Astrocyte (in vitro differentiated cells and primary cell): Measurements from ENCODE around the gene ADGRA3. TPM values are rescaled to one million over a fixed set of nuclear protein-coding genes. Genes with fewer than 3 reads are reported as not detected.
"Not testable (repeated sequence)": the region's sequence is repeated elsewhere in the genome, so short reads cannot be mapped to it uniquely, and the experiment has no call there.

Source experiments
- DNase-seq: peaks from one replicate; pipeline ENCODE4 v3.0.0-alpha.2; 2010; ENCODE audit warnings: low read depth
- FAIRE-seq: peaks from 2 replicates; lab custom pipeline; 2011; peaks lifted over from hg19 to GRCh38; lab: Jason Lieb, UNC
- H2AFZ ChIP-seq: 2 replicates; pipeline ENCODE4 v1.6.0; 2012; ENCODE audit warnings: low read depth, low read length, inconsistent platforms
- H3K27ac ChIP-seq: 2 replicates; pipeline ENCODE4 v1.5.1; 2011; ENCODE audit warnings: low read depth, low read length, inconsistent platforms
- H3K27me3 ChIP-seq: 2 replicates; pipeline ENCODE4 v1.6.0; 2011; ENCODE audit warnings: low read length, inconsistent platforms; ENCODE audit not compliant: insufficient read depth
- H3K36me3 ChIP-seq: 2 replicates; pipeline ENCODE4 v1.5.1; 2011; ENCODE audit warnings: low read length, inconsistent platforms; ENCODE audit not compliant: insufficient read depth
- H3K4me1 ChIP-seq: 2 replicates; pipeline ENCODE4 v1.5.1; 2011; ENCODE audit warnings: low read length, inconsistent platforms; ENCODE audit not compliant: insufficient read depth
- H3K4me2 ChIP-seq: 2 replicates; pipeline ENCODE4 v1.6.0; 2012; ENCODE audit warnings: low read length, inconsistent platforms
- H3K4me3 ChIP-seq: 2 replicates; pipeline ENCODE4 v1.5.1; 2011; ENCODE audit warnings: low read depth, mild to moderate bottlenecking, low read length, inconsistent platforms; ENCODE audit not compliant: insufficient read depth
- H3K79me2 ChIP-seq: 2 replicates; pipeline ENCODE4 v1.6.0; 2012; ENCODE audit warnings: mild to moderate bottlenecking, low read length, inconsistent platforms; ENCODE audit not compliant: insufficient read depth
- H3K9ac ChIP-seq: 2 replicates; pipeline ENCODE4 v1.6.0; 2012; ENCODE audit warnings: mild to moderate bottlenecking, low read length, inconsistent platforms
- H3K9me3 ChIP-seq: 2 replicates; pipeline ENCODE4 v1.5.1; 2012; ENCODE audit warnings: low read depth, mild to moderate bottlenecking, low read length, inconsistent platforms; ENCODE audit not compliant: insufficient read depth
- H4K20me1 ChIP-seq: 2 replicates; pipeline ENCODE4 v1.6.0; 2012; ENCODE audit warnings: low read length, inconsistent platforms; ENCODE audit not compliant: insufficient read depth
- H3K27ac Mint-ChIP-seq: one replicate; pipeline ENCODE4 v1.8.0; 2021; ENCODE audit warnings: mild to moderate bottlenecking, mixed read lengths; ENCODE audit not compliant: unreplicated experiment
- H3K27me3 Mint-ChIP-seq: one replicate; pipeline ENCODE4 v1.8.0; 2021; ENCODE audit warnings: low read depth, mixed read lengths; ENCODE audit not compliant: unreplicated experiment
- H3K36me3 Mint-ChIP-seq: one replicate; pipeline ENCODE4 v1.8.0; 2021; ENCODE audit warnings: low read depth, mixed read lengths; ENCODE audit not compliant: unreplicated experiment
- H3K4me1 Mint-ChIP-seq: one replicate; pipeline ENCODE4 v1.8.0; 2021; ENCODE audit warnings: low read depth, mixed read lengths; ENCODE audit not compliant: unreplicated experiment
- H3K4me3 Mint-ChIP-seq: one replicate; pipeline ENCODE4 v1.8.0; 2021; ENCODE audit warnings: mild to moderate bottlenecking, moderate library complexity, mixed read lengths; ENCODE audit not compliant: unreplicated experiment
- H3K9me3 Mint-ChIP-seq: one replicate; pipeline ENCODE4 v1.8.0; 2021; ENCODE audit warnings: mild to moderate bottlenecking, mixed read lengths; ENCODE audit not compliant: unreplicated experiment
- CTCF ChIP-seq: IDR thresholded peaks from 2 replicates; pipeline ENCODE4 v1.5.1; 2011; ENCODE audit warnings: low read depth, mild to moderate bottlenecking, inconsistent platforms, low read length, moderate library complexity; ENCODE audit not compliant: insufficient read depth
- EZH2 ChIP-seq: IDR thresholded peaks from 2 replicates; pipeline ENCODE4 v1.6.1; 2012; ENCODE audit warnings: mild to moderate bottlenecking, low read length, inconsistent platforms; ENCODE audit not compliant: insufficient read depth
- total RNA-seq: library from RNA; stranded (reverse); gene quantifications from 2 replicates; pipeline ENCODE4 v1.2.1, GENCODE V29; 2021

ADGRA3 gene
- total RNA-seq, 1 donor from 2014 or later: 27.3 TPM

- no peaks in the 10 kb centered on the region for H3K79me2 ChIP-seq
- DNase-seq (peak; percentile 64), FAIRE-seq (peak; percentile 59)
- peaks cover 4% of the 10 kb centered on the region for H3K4me1 Mint-ChIP-seq
- no peaks in the 10 kb centered on the region for H4K20me1 ChIP-seq
- H3K27ac ChIP-seq: no peak overlapping the region
- H3K36me3 ChIP-seq: peaks cover 10% of the 10 kb centered on the region
- H3K27me3 Mint-ChIP-seq: no peaks in the 10 kb centered on the region
- H3K4me3 Mint-ChIP-seq: no peak overlapping the region
- H3K4me3 ChIP-seq: no peak overlapping the region
- peaks cover 5% of the 10 kb centered on the region for H3K4me1 ChIP-seq
- peaks cover 6% of the 10 kb centered on the region for H3K36me3 Mint-ChIP-seq
- no peak for TF ChIP-seq EZH2
- no peak for TF ChIP-seq CTCF
- H3K9me3 ChIP-seq: no peaks in the 10 kb centered on the region
- H3K4me2 ChIP-seq: peak overlapping the region; percentile 38
- no peaks in the 10 kb centered on the region for H3K27me3 ChIP-seq
- no peak overlapping the region for H2AFZ ChIP-seq
- no peak overlapping the region for H3K27ac Mint-ChIP-seq
- no peak overlapping the region for H3K9ac ChIP-seq
- no peaks in the 10 kb centered on the region for H3K9me3 Mint-ChIP-seq
These were observed 130.3 kb downstream of the ADGRA3 start for GRCh38 chr4:22385611-22386011.

- H2AFZ ChIP-seq: no peak overlapping the region
- peaks cover 2% of the 10 kb centered on the region for H3K9me3 Mint-ChIP-seq
- FAIRE-seq: no peak
- H3K4me3 Mint-ChIP-seq: no peak overlapping the region
- H3K27ac ChIP-seq: no peak overlapping the region
- peaks cover 5% of the 10 kb centered on the region for H3K4me1 ChIP-seq
- no peak overlapping the region for H3K4me2 ChIP-seq
- no peak for DNase-seq
- H3K27ac Mint-ChIP-seq: no peak overlapping the region
- H3K4me1 Mint-ChIP-seq: peaks cover 4% of the 10 kb centered on the region
- no peaks in the 10 kb centered on the region for H4K20me1 ChIP-seq
- no peak overlapping the region for H3K9ac ChIP-seq
- H3K4me3 ChIP-seq: no peak overlapping the region
- H3K79me2 ChIP-seq: no peaks in the 10 kb centered on the region
- TF ChIP-seq EZH2 (no peak), CTCF (no peak)
- no peaks in the 10 kb centered on the region for H3K27me3 Mint-ChIP-seq
- H3K27me3 ChIP-seq: no peaks in the 10 kb centered on the region
- no peaks in the 10 kb centered on the region for H3K9me3 ChIP-seq
- H3K36me3 Mint-ChIP-seq: peaks cover 6% of the 10 kb centered on the region
- peaks cover 10% of the 10 kb centered on the region for H3K36me3 ChIP-seq
These were observed 131.7 kb downstream of the ADGRA3 start for GRCh38 chr4:22384154-22384553.

- not testable (repeated sequence) for H3K4me3 Mint-ChIP-seq, H3K27me3 ChIP-seq, H3K4me1 ChIP-seq, H3K9me3 Mint-ChIP-seq, H3K27ac Mint-ChIP-seq, H4K20me1 ChIP-seq, H3K36me3 Mint-ChIP-seq, H3K4me3 ChIP-seq, H3K27me3 Mint-ChIP-seq, H3K4me1 Mint-ChIP-seq, H3K9me3 ChIP-seq, H3K36me3 ChIP-seq, H2AFZ ChIP-seq, H3K27ac ChIP-seq, H3K79me2 ChIP-seq, H3K9ac ChIP-seq, FAIRE-seq
- peak overlapping the region; percentile 27 for H3K4me2 ChIP-seq
- DNase-seq: peak; percentile 78
These were observed 133.7 kb downstream of the ADGRA3 start for GRCh38 chr4:22382216-22382615.
